HG02642 (cell line): ENCODE measurements around the gene ANKRD7.

Experiments used
- ATAC-seq: cut with Tn5 transposase; IDR thresholded peaks from one replicate; pipeline ENCODE4 v1.9.1; 2021; ENCODE audit warnings: mild to moderate bottlenecking; ENCODE audit not compliant: unreplicated experiment, poor library complexity

Gene ANKRD7

GRCh38 chr7:118224521-118224920, at the start of gene ANKRD7:
Gene ANKRD7 (plus strand): TSS chr7:118224704. CDS start chr7:118224831, 127 bp downstream.
- no peak for ATAC-seq

- no peak for ATAC-seq
Measured at GRCh38 chr7:118175740-118176139, 48.8 kb upstream of the ANKRD7 start.

- no peak for ATAC-seq
Measured at GRCh38 chr7:118179191-118179590, 45.3 kb upstream of the ANKRD7 start.

- ATAC-seq, result no peak
Measured at GRCh38 chr7:118182593-118183427, 41.7 kb upstream of the ANKRD7 start.

GRCh38 chr7:118183428-118183785, 41.1 kb upstream of the ANKRD7 start:
- peak; percentile 5 for ATAC-seq

GRCh38 chr7:118183786-118184564, 40.5 kb upstream of the ANKRD7 start, which contains the start of gene LSM8:
Gene LSM8 (plus strand): TSS chr7:118184164. CDS start chr7:118184224, 60 bp downstream.
- ATAC-seq, result peak; percentile 99

GRCh38 chr7:118184565-118184940, 40.0 kb upstream of the ANKRD7 start:
- no peak for ATAC-seq

GRCh38 chr7:118185163-118185860, 39.2 kb upstream of the ANKRD7 start:
- no peak for ATAC-seq

- ATAC-seq, result no peak
Measured at GRCh38 chr7:118186501-118186900, 38.0 kb upstream of the ANKRD7 start.

- no peak for ATAC-seq
Measured at GRCh38 chr7:118194571-118194970, 29.9 kb upstream of the ANKRD7 start.

GRCh38 chr7:118195837-118196474, 28.5 kb upstream of the ANKRD7 start:
- peak; percentile 83 for ATAC-seq

GRCh38 chr7:118202061-118202460, 22.4 kb upstream of the ANKRD7 start:
- ATAC-seq, result no peak

GRCh38 chr7:118214051-118214832, 10.3 kb upstream of the ANKRD7 start:
- ATAC-seq, result peak; percentile 98

- ATAC-seq, result no peak
Measured at GRCh38 chr7:118214833-118215182, 9.7 kb upstream of the ANKRD7 start.

GRCh38 chr7:118217210-118217619, 7.3 kb upstream of the ANKRD7 start:
- no peak for ATAC-seq

- ATAC-seq, result no peak
Measured at GRCh38 chr7:118218413-118219156, 5.9 kb upstream of the ANKRD7 start.

- ATAC-seq, result no peak
Measured at GRCh38 chr7:118219157-118219512, 5.4 kb upstream of the ANKRD7 start.

GRCh38 chr7:118220583-118220982, 3.9 kb upstream of the ANKRD7 start:
- no peak for ATAC-seq

- ATAC-seq, result no peak
Measured at GRCh38 chr7:118222591-118222990, 1.9 kb upstream of the ANKRD7 start.
